ENCODE results near the gene CLSTN2.

CLSTN2 gene

GRCh38 chr3:139935016-139935865 lies at the start of gene CLSTN2:
TSS of gene CLSTN2 (plus strand) at chr3:139935185.
- peak; percentile 94 for DNase-seq

DNA sequence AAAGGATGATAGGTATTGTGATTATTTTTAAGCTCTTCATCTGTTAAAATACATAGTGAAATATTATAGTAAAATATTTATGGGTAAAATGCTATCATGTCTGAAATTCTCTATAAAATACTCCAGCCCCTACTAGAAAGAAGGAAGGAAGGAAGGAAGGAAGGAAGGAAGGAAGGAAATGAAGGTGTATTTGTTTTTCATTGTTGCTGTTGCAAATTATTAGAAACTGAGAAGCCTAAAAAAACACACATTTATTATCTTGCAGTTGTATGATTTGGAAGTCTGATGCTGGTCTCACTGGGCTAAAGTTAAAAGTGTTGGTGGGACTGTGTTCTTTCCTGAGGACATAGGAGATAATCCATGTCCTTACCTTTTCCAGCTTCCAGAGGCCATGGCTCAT lies 47.6 kb upstream of the CLSTN2 start:
- DNase-seq: no peak

GRCh38 chr3:139888561-139889140 lies 46.3 kb upstream of the CLSTN2 start:
- no peak for DNase-seq

- DNase-seq: no peak
Observed at GRCh38 chr3:139893267-139893962, 41.6 kb upstream of the CLSTN2 start.

DNA sequence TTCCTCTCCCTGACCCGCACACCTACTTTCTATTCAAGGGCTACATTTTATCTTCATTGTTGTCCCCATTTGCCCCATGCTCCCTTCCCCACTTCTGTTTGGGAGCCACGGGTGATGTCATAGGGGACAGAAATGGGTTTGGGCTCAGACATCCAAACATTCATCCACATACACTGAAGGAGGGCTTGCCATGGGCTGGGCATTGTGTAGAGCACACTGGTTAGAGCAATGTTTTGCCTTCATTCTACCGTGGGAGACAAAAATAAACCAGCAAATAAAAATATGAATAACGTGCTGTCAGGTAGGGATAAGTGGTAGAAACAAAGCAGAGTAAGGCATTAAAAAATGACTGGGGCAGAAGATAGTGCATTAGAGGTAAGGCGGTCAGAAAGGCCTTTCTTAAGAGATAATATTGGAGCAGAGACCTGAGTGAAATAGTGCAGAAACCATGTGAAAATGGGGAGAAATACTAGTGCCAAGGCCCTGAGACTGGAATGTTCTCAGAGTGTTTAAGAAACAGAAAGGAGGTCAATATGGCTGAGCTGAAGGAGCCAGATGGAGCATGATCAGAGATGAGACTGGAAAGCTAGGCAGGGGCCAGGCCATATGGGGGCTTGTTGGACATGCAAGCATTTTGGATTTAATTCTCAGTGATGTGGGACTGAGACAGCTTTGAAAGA lies 40.9 kb upstream of the CLSTN2 start:
- no peak for DNase-seq

DNA sequence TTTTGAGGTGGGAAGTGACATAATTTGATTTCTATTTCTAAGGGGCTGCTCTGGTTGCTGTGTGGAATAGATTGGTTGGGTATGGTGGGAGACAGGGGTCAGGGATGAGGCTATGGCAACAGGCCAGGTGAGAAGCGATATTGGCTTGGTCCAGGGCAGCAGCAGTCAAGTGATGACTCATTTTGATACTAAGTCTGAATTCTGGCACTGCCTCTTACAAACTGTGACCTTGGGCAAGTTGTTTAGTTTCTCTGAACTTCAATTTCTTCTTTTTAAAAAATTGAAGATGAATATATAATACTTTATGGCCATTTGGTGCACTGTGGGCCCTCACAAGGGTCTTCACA lies 40.4 kb upstream of the CLSTN2 start:
- no peak for DNase-seq

- DNase-seq: no peak
Observed at GRCh38 chr3:139897759-139898158, 37.2 kb upstream of the CLSTN2 start.

- no peak for DNase-seq
Observed at GRCh38 chr3:139906418-139906817, 28.6 kb upstream of the CLSTN2 start.

DNA sequence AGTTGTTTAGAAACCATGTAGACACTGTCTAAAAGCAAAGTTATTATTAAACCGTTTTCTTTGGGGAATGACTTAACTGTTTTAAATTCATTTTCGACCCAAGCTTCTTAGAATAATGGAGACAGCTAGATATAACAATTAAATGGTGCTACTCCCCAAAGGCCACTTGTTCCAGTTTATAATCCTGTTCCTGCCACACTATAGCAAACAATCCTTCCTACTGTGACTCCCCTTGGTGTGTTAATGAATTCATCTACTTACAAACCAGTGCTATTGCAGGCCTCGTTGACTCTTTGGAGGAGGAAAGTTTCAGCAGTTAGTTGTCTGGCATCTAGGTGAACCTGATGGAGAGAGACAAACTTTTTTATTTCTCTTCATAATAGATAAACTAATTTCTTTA lies 25.2 kb upstream of the CLSTN2 start:
- DNase-seq: no peak

DNA sequence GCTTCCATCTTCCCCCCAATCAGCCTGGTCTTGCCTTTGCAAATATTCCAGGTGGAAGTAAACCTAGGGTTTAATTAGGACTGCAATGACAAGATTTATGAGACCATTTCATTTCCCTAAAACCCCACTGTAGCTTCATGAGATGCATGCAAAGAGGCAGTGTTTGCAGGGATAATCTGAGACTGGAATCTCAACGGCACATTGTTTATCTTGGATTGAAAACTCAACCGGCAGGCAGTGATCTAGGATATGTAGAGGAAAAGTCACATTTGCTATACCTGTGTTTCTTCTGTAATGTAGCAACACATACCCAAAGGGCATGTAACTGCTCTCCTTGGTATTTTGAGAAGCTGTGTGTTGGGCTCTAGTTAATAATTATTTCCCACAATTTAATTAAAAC lies 18.7 kb upstream of the CLSTN2 start:
- no peak for DNase-seq

- DNase-seq: no peak
Observed at GRCh38 chr3:139917226-139917785, 17.7 kb upstream of the CLSTN2 start.

DNA sequence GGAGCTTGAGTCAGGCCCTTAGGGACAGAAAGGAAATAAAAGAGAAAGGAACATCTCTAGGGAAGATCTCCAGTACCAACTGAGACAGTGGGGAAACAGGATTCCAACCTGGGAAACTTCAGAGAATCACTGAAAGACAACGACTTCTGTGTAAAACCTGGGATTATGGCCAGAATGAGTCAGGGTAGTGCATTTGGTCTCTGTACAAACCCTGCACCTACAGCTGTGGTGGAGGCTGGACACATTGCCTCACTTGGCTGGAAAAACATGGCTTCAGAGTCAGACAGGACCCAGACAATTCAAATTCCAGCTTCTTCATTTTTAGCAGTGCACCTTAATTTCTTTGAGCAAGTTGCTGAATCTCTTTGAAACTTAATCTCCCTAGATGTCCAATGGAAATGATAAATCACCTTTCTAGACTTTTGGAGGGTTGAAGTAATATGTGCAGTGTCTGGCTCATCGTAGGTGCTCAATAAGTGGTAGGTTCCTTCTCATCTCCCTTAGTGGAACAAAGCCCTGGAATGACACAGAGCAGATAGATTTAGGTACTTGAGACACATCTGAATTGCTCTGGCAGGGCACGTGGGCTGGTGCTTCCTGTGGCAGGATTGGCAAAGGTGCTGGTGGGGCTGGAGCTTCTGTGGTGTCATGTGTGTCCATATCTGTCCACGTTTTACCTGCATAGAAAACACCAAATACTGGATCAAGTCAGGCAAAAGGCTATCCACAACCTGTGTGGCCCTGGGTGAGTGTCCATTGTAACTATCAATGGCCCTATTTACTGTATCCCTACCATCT lies 6.1 kb upstream of the CLSTN2 start:
- no peak for DNase-seq

DNA sequence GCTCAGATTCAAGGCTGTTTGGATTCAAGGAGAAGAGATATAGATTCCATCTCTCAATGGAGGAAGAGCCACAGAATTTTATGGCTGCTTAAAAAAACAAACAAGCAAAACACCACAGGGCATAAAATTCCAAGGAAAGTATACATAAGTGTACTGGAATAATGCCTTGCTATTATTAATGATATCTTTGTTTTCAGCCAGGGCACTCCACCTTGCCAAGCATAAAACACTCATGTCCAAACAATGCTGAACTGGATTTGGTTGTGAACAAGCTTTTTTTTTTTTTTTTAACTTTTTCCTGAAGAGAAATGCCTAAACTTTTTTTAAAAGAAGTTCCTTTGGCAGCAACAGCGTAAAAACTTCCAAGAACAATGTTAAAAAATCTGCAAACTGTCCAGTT lies 4.8 kb upstream of the CLSTN2 start:
- no peak for DNase-seq

DNA sequence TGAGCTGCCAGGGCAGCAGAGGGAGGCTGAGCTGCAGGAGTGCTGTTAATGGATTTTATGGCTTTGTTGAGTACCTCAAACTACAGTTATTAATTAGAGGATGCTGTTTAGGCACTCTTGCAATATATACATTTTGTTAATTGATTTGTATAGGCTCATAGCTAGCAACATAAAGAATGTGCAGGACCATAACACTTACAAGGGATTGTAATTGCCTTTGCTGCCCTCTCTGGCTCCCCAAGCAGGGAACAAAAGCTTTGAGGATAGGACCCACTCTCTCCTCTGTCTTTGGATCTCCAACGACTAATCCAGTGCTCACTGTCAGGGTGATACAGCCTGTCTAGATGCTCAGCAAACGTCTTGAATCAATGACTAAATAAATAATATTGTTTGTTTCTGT lies 1.2 kb upstream of the CLSTN2 start:
- DNase-seq: peak; percentile 42

DNA sequence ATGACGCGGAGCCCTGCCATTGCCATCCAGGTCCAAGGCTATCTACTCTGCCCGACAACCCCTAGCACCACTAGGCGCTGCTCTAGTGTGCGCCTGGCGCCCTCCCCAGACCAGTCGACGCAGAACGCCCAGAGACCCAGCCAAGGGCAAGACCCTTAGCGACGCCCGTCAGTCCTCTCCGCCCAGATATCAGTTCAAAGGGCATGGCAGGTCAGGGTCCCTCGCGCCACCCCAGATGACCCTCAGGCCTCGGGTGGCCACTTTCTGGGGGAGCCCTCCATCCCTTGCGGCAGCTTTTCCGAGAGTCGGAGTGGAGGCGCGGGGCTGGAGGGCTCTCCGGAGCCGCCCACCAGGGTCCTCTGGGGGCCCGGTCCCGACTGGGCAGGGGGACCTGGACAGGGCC lies 371 bp upstream of the CLSTN2 start:
- peak; percentile 97 for DNase-seq

DNA sequence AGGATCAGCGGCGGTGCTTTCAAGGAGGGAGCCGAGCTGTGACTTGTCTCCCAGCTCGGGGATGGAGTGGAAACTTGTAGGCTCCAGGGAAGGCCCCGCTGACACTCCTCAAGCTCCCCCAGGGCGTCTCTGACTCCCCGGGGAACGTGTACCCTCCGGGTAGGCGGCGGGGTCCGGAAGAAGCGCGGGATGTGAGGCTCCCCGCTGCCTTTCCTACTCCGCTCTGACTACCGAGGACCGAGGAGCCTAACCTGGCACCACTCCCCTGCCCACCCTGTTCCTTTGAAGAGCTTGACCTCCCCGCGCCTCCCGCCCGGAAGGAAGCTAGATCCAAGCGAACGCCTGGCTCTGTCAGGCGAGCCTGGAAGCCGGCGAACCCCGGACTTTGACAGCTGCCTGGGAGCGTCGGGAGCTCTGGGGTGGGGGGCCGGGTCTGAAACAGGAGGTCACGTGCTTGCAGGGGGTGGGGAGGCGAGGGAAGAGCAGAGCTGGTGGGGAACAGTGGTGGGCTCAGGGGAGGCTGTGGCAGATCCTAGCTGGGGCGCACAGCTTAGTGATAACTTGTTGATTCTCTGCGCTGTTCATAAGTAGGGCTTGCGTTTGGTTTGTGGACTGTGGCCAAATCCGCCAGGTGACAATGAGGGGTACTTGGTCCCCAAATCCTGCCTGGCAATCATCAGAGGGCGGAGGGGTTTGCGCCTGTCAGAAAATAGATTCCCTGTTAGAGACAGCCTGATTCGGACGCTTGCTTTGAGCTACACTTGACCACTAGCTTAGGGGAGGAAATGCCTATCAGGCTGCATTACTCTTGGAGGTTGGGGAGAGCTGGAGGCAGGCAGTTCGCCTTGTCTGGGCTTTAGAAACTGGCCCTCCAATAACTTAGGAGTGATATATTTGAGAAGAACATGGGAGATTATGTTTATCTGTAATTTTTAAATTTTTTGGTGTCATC lies 1.2 kb downstream of the CLSTN2 start:
- DNase-seq: peak; percentile 86

DNA sequence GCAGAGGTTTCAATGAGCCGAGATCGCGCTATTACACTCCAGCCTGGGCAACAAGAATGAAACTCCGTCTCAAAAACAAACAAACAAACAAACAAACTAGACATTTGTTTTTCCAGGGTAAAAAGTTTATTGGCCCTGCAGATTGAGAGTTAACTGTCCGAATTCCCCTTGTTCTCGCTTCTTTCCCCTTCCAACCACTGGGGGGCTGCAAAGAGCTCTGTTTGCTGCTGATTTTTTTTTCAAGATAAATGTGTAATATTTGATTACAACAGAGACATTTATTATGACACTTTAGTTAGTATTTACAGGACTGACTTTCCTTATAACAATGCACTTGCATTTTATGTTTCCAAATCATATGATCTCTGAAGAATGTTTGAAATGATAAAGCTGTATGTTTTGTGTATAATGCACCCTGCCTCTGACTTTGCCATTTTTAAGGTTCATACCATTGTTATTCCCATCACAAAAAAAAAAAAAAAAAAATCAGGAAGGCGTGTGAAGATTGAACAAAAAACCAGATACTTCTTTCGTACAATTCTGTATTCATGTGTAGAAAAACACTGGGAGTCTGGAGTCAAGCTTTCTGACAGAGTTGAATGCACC lies 2.8 kb downstream of the CLSTN2 start:
- DNase-seq: peak; percentile 58

GRCh38 chr3:139939681-139940190 lies 4.8 kb downstream of the CLSTN2 start:
- DNase-seq: no peak

- DNase-seq: peak; percentile 41
Observed at GRCh38 chr3:139940622-139941021, 5.6 kb downstream of the CLSTN2 start.

DNA sequence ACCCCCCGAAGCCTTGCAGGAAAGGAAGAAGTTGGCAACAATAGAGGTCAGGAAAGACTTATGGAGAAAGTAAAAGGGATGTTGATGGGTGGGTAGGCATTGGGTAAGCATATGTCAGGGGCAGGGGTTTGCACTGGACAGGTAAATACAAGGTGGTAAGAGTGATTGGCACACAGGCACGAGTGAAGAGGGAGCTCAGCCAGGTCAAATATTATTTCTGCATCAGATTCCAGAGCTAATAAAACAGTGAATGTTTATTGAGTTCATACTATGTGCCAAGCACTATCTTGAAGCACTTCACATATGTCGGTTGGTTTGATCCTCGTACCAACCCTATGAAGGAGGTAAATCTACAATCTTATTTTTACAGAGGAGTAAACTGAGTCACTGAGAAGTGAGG lies 6.6 kb downstream of the CLSTN2 start:
- DNase-seq: no peak

Measured in NCI-H146 (cell line).